DLD1 (cell line): ENCODE results near the gene KREMEN1.
"Not testable (repeated sequence)": the region's sequence is repeated elsewhere in the genome, so short reads cannot be mapped to it uniquely, and the experiment has no call there.

Source experiments
- in situ Hi-C: cut with HindIII; loops from 2 replicates; pipeline ENCODE4 v1.10.0; 2017; ENCODE audit warnings: low sequenced_read_pairs

KREMEN1 gene

GRCh38 chr22:29102300-29102699 lies 29.5 kb downstream of the KREMEN1 start:
- in situ Hi-C loops: no loop called here

- in situ Hi-C loops: no loop called here
Observed at GRCh38 chr22:29103121-29103520, 30.3 kb downstream of the KREMEN1 start.

- in situ Hi-C loops: no loop called here
Observed at GRCh38 chr22:29105468-29105867, 32.6 kb downstream of the KREMEN1 start.

GRCh38 chr22:29106839-29107238 lies 34.0 kb downstream of the KREMEN1 start:
- in situ Hi-C loops: no loop called here

GRCh38 chr22:29108137-29108536 lies 35.3 kb downstream of the KREMEN1 start:
- in situ Hi-C loops: no loop called here

GRCh38 chr22:29109822-29110221 lies 37.0 kb downstream of the KREMEN1 start:
- in situ Hi-C loops: no loop called here

- in situ Hi-C loops: no loop called here
Observed at GRCh38 chr22:29110946-29111345, 38.1 kb downstream of the KREMEN1 start.

GRCh38 chr22:29112121-29112520 lies 39.3 kb downstream of the KREMEN1 start:
- in situ Hi-C loops: no loop called here

GRCh38 chr22:29112681-29113080 lies 39.8 kb downstream of the KREMEN1 start:
- in situ Hi-C loops: no loop called here

GRCh38 chr22:29113319-29113718 lies 40.5 kb downstream of the KREMEN1 start:
- in situ Hi-C loops: no loop called here

- in situ Hi-C loops: no loop called here
Observed at GRCh38 chr22:29114392-29114791, 41.6 kb downstream of the KREMEN1 start.

GRCh38 chr22:29115682-29116288 lies 43.0 kb downstream of the KREMEN1 start:
- in situ Hi-C loops: no loop called here

GRCh38 chr22:29116397-29117123 lies 43.7 kb downstream of the KREMEN1 start:
- in situ Hi-C loops: no loop called here

GRCh38 chr22:29117799-29118477 lies 45.1 kb downstream of the KREMEN1 start:
- in situ Hi-C loops: no loop called here

GRCh38 chr22:29120098-29120912 lies 47.5 kb downstream of the KREMEN1 start:
- in situ Hi-C loops: not testable (repeated sequence)

- in situ Hi-C loops: no loop called here
Observed at GRCh38 chr22:29121124-29121523, 48.3 kb downstream of the KREMEN1 start.

GRCh38 chr22:29122041-29122440 lies 49.2 kb downstream of the KREMEN1 start:
- in situ Hi-C loops: no loop called here

- in situ Hi-C loops: no loop called here
Observed at GRCh38 chr22:29124777-29125442, 52.1 kb downstream of the KREMEN1 start.

- in situ Hi-C loops: no loop called here
Observed at GRCh38 chr22:29125443-29125778, 52.6 kb downstream of the KREMEN1 start.

- in situ Hi-C loops: no loop called here
Observed at GRCh38 chr22:29125844-29126243, 53.0 kb downstream of the KREMEN1 start.
